ENCODE data around the gene ZNF749. TPM values are rescaled to one million over a fixed set of nuclear protein-coding genes. Genes with fewer than 3 reads are reported as not detected.

Gene ZNF749
- total RNA-seq: 8.4 and 9.0 TPM in 2 replicates

DNA sequence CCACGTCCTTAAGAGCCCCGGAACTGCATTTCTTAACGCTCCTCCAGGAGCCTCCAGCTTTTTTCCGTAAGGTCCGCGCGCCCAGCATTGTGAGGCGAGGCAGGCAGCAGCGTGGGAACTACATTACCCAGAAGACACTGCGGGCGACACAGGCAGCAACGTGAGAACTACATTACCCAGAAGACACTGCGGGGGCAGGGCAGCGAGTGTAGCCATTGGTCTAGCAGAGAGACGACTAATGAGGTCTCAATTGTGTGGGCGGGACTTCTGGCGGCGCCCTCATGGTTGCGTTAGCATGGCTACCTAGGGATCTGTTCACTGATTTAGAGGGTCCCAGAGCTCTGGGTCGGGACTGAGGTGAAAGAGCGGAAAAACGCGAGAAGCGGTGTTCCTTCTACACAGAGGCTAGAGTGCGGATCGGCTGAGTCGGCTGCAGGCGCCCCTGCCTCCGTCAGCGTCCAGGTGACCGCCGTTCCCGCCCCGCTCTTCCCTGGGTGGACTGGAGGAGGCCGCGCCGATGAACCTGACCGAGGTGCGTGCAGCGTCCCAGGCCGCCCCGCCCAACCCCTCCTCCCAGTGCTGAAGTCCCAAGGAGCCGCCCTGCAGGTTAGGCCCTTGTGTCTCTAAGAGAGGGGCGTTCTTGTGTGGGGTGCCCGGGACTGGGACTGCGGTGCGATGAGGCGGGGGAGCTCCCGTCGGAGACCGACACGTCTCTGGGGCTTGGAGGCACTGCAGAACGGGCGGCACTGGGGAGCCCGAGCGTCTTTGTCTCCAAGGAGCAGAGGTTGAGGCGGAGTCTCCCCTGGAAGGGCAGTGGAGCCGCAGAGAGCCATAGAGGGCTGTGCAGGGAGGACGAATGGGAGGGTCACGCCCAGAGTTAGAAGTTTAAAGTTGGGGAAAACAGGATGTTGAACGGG, at the start of gene ZNF749:
Gene ZNF749, plus strand, starts transcription at position 264 of the 917 bp plus-strand sequence. Its CDS starts 254 bp downstream, at position 518.

DNA sequence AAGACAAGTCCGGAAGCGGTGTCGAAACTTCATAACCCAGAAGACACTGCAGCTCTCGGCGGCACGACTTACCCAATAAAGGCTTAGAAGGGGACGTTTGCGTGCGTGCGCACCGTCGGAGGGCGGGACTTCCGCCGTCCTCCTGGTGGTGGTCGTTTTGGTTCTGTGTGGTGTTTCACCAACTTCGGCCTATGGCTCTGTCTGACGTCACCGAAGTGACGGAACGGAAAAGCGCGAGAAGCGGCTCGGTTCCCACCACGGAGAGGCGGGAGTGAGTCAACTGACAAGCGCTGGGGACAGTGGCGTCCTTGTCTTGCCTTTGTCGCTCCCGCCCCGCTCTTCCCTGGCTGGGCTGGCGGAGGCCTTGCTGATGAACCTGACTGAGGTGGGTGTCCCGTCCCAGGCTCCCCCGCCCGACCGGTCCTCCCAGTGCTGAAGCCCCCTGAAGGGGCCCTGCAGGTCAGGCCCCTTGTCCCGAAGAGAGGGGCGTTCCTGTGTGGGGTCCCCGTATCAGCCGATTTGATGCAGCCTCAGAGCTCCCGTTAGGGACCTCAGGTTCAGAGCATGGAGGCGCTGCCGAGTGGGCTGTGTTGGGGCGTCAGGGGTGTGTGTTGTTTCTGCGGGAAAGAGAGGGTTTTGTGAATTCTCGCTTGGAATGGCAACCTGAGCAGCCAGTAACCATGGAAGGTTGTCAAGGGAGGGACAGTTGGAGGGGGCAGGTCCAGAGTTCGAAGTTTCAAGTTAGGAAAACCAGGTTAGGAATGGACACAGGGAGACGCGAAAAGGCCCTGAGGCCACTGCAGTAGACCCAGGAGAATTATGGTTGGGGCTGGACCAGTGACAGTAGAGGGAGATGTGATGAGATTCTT, 45.2 kb upstream of the ZNF749 start, which contains the start of gene ZNF548:
Gene ZNF548, plus strand, starts transcription at position 125 of the 869 bp plus-strand sequence. Its CDS starts 246 bp downstream, at position 371.

DNA sequence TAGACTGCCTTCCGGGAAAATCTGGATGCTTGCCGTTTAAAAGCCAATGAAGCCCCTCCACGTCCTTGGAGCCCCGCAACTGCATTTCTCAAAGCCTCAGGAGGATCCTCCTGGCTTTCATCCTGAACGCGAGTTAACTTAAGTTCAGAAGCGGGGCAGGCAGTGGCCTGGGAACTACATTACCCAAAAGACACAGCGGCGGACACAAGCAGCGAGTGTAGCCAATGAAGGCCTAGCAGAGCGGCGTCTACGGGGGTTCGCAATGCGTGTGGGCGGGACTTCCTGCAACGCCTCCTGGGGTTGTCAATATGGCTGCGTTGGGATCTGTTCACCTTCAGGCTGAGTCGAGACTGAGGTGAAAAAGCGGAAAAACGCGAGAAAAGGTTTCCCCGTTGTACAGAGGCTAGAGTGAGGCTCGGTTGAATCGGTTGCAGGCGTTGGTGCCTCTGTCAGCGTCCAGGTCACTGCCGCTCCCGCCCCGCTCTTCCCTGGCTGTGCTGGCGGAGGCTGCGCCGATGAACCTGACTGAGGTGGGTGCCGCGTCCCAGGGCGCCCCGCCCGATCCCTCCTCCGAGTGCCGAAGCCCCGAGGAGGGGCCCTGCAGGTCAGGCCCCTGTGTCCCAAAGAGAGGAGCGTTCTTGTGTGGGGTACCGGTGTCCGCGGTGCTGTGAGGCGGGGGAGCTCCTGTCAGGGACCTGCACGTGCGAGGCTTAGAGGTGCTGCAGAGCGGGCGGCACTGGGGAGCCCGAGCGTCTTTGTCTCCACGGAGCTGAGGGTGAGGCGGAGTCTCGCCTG, 24.1 kb upstream of the ZNF749 start, which contains the start of gene ZNF17:
Gene ZNF17, plus strand, starts transcription at position 285 of the 795 bp plus-strand sequence. CDS start 2,455 bp downstream, outside the sequence.

DNA sequence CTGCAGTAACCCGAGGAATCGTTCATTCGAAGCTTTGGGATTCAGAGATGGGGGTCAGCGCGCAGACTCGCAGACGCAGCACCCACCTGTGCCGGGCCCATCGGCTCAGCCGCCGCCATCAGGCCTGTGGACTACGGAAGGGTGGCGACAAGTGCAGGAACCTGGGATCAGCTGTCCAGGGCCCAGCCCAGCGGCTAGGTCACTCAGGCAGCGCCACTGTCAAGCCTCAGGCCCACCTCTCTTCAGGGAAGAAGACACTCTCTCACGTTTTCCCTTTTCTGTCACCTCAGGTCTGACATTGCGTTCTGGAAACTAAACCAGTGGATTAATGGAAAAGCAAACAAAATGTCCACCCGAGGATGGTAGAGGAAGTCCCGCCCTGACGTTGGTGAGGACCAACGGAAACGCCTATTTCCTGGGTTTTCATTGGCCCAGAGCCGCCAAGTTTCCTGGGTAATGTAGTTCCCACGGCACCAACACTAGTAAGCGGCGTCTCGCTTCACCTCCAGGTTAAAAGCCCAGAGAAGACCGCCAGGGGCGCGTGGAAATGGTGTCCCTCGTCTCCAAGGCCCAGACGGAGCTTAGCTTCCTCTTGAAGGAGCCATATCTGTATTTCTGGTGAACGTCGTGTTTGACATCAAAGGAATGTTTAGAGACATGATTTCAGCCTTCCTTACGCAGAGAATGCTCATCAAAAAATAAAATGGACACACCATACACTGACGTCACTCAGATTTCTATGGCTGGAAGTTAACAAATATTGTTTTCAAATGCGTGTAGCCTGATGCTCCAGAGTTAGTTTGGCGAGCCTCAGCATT, 42.3 kb downstream of the ZNF749 start, which contains the start of gene ZNF772:
Gene ZNF772, minus strand, starts transcription at position 376 of the 818 bp plus-strand sequence. Its CDS starts 257 bp downstream, at position 119.

DNA sequence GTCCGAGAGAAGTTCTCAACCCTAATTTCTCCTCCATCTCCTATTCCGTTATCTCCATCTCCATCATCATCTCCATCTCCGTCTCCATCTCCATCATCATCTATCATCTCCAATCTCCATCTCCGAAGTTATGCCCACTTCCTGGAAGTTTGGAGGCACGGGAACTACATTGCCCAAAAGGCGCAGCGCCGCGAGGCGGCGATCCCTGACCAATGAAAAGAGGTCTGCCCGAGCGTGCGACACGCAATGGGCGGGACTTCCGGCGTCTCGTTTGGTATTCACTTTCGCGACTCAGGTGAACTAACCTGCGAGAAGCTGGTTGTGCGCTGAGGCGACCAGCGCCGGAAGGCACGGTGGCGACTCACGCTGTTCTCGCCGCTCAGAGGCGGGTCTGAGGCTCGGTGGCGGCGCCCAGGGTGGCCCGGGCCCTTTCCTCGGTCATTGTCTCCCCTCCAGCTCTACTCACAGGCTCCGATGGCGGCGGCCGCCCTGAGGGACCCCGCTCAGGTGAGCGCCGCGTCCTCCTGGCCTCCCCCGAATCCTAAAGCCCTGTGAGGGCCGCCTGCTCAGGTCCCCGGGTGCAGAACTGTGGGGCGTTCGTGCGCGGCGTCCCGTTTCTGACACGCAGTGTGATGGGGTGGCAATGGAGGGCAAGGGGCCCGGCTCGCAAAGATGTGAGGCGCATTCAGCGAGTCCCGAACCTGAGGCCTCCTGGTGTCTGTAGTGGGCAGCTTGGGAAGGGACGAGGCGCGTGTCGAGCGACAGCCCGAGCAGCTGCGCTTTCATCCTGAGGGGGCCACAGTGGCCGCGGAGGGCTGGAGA, 52.6 kb downstream of the ZNF749 start, which contains the start of gene ZNF419:
Gene ZNF419, plus strand, starts transcription at position 274 of the 822 bp plus-strand sequence. Its CDS starts 201 bp downstream, at position 475.

Other genes starting within 250 kb of the ZNF749 start
- 34.3 and 45.7 TPM in 2 replicates for gene ZNF264, start 243.8 kb upstream of the ZNF749 start, total RNA-seq
- 0.25 and 1.00 TPM in 2 replicates for gene AURKC, start 204.3 kb upstream of the ZNF749 start, total RNA-seq
- 20.7 and 36.6 TPM in 2 replicates for gene ZNF805, start 194.7 kb upstream of the ZNF749 start, total RNA-seq
- gene ZNF460, start 154.8 kb upstream of the ZNF749 start, total RNA-seq: 56.3 and 77.2 TPM in 2 replicates
- 9.4 and 12.1 TPM in 2 replicates for gene ZNF543, start 114.9 kb upstream of the ZNF749 start, total RNA-seq
- 9.9 and 11.4 TPM in 2 replicates for gene ZNF304, start 84.1 kb upstream of the ZNF749 start, total RNA-seq
- 12.7 and 15.1 TPM in 2 replicates for gene TRAPPC2B, start 71.8 kb upstream of the ZNF749 start, total RNA-seq
- gene ZNF547, start 71.8 kb upstream of the ZNF749 start, total RNA-seq: 3.2 and 4.1 TPM in 2 replicates
- gene ZNF548, start 45.5 kb upstream of the ZNF749 start, total RNA-seq: 22.1 and 26.4 TPM in 2 replicates
- gene ZNF17, start 24.2 kb upstream of the ZNF749 start, total RNA-seq: 13.7 and 14.0 TPM in 2 replicates
- 0.55 and 0.62 TPM in 2 replicates for gene VN1R1, start 21.8 kb downstream of the ZNF749 start, total RNA-seq
- 17.2 and 19.6 TPM in 2 replicates for gene ZNF772, start 42.2 kb downstream of the ZNF749 start, total RNA-seq
- 10.3 and 13.1 TPM in 2 replicates for gene ZNF419, start 52.4 kb downstream of the ZNF749 start, total RNA-seq
- 21.5 and 27.0 TPM in 2 replicates for gene ZNF773, start 64.6 kb downstream of the ZNF749 start, total RNA-seq
- gene ZNF549, start 92.0 kb downstream of the ZNF749 start, total RNA-seq: 4.8 and 4.9 TPM in 2 replicates
- 9.0 and 11.0 TPM in 2 replicates for gene ZNF550, start 124.5 kb downstream of the ZNF749 start, total RNA-seq
- gene ZNF416, start 143.6 kb downstream of the ZNF749 start, total RNA-seq: 6.0 TPM in 2 replicates
- 4.7 and 9.2 TPM in 2 replicates for gene ZIK1, start 148.8 kb downstream of the ZNF749 start, total RNA-seq
- gene ZNF530, start 164.6 kb downstream of the ZNF749 start, total RNA-seq: 5.1 and 13.3 TPM in 2 replicates
- gene ZNF134, start 178.9 kb downstream of the ZNF749 start, total RNA-seq: 19.9 and 20.1 TPM in 2 replicates
- gene ZNF211, start 197.8 kb downstream of the ZNF749 start, total RNA-seq: 6.7 and 7.1 TPM in 2 replicates
- gene ZSCAN4, start 233.6 kb downstream of the ZNF749 start, total RNA-seq: not detected in 2 replicates
- gene ZNF551, start 246.7 kb downstream of the ZNF749 start, total RNA-seq: 3.4 and 7.1 TPM in 2 replicates